Aorta (tissue), 5 donors: Measurements from ENCODE around the gene ATP1B4. TPM values are rescaled to one million over a fixed set of nuclear protein-coding genes. Genes with fewer than 3 reads are reported as not detected.

Source experiments
- ATAC-seq: fragments of 200-7000 bp; cut with Tn5 transposase; one replicate; pipeline ENCODE4 v1.9.1; 2022; ENCODE audit warnings: moderate library complexity; ENCODE audit not compliant: low FRiP score
- DNase-seq, 2 donors: peaks; one replicate each; pipeline ENCODE4 v3.0.0-alpha.2; 2020
- H3K27ac ChIP-seq, 2 donors: one replicate each; pipeline ENCODE4 v1.5.1; 2013; ENCODE audit warnings: low read length in 2 of 2, mild to moderate bottlenecking in 2 of 2, moderate library complexity in 2 of 2, control low read depth in 1 of 2, inconsistent platforms in 1 of 2, low read depth in 1 of 2
- H3K27me3 ChIP-seq, 2 donors: one replicate each; pipeline ENCODE4 v1.6.1; 2013; ENCODE audit warnings: control low read depth in 1 of 2, low read length in 1 of 2, mild to moderate bottlenecking in 1 of 2, moderate library complexity in 1 of 2; ENCODE audit not compliant: insufficient read depth in 2 of 2, control insufficient read depth in 1 of 2
- H3K36me3 ChIP-seq, 2 donors: one replicate each; pipeline ENCODE4 v1.6.1; 2013; ENCODE audit warnings: control low read depth in 1 of 2, low read length in 1 of 2, mild to moderate bottlenecking in 1 of 2; ENCODE audit not compliant: insufficient read depth in 2 of 2, control insufficient read depth in 1 of 2
- H3K4me1 ChIP-seq, 2 donors: one replicate each; pipeline ENCODE4 v1.6.1; 2013; ENCODE audit warnings: low read length in 2 of 2, control low read depth in 1 of 2, mild to moderate bottlenecking in 1 of 2, moderate library complexity in 1 of 2; ENCODE audit not compliant: insufficient read depth in 2 of 2, control insufficient read depth in 1 of 2
- H3K4me3 ChIP-seq, 2 donors: one replicate each; pipeline ENCODE4 v1.5.1; 2013; ENCODE audit warnings: low read length in 2 of 2, control low read depth in 1 of 2, mild to moderate bottlenecking in 1 of 2
- H3K9me3 ChIP-seq: one replicate; pipeline ENCODE4 v1.6.1; 2013; ENCODE audit warnings: mild to moderate bottlenecking, low read length; ENCODE audit not compliant: control insufficient read depth
- WGBS, 2 donors: extraction: QIAGEN DNeasy Blood & Tissue Kit; methylation state at CpG; one replicate each; pipeline ENCODE4 v1.1.7; 2013; 5-methylcytosine and 5-hydroxymethylcytosine counted together
- intact Hi-C, 2 donors: fragments of 100-400 bp; cut with DNase I; formaldehyde crosslinking; loops; one replicate each; pipeline versions ENCODE4 v1.14.2 to v1.15.0; 2022
- polyA plus RNA-seq, 2 donors: library from polyadenylated mRNA; stranded (reverse); fragments of 200-250 nt; gene quantifications; one replicate each; pipeline ENCODE4 v1.2.3, GENCODE V29; 2013
- total RNA-seq, 2 donors: library from RNA; stranded (reverse); fragmentation: NEBNext Ultra II Directional; extraction: Animal tissue kit (Norgen Biotek cat#: 25700); gene quantifications; one replicate each; pipeline ENCODE4 v1.2.1, GENCODE V29; 2021
- donor health status: healthy with polysubstance abuse.
- donor health status: Bipolar disorder and iron deficiency.
- donor health status: DM: no; HTN: no; CAD: no.
- donor health status: DM: no; HTN: no; CAD: no.
- donor health status: DM: yes; HTN: yes; CAD: no.

Gene ATP1B4
- total and polyA plus RNA-seq, 4 donors, result not detected

DNA sequence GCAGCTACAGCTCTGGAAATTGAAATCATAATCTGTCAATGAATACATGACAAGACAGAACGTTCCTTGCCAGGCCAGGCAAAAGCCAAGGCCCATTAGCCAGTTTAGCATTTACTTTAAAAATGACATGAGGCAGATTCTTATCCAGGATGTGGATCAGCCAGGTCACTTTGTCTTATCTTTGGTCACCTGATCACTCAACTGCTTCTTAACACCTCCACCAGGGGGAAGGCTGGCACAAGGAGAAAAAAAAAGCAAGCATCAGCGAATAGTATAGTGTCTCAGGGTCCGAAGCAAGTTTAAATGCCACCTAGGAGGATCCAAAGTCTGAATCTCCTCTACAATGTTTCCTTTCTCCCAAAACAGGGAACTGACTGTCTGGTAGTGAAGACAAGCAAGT, 18.8 kb downstream of the ATP1B4 start:
- no peak overlapping the region for H3K4me3 ChIP-seq
- no peak overlapping the region for H3K27ac ChIP-seq
- WGBS, 2 donors, result 38 to 39% methylated on average over 3 of the region's 3 CpGs
- DNase-seq (no peak), ATAC-seq (no peak)
- H3K36me3 ChIP-seq, result no peaks in the 10 kb centered on the region
- H3K4me1 ChIP-seq, result no peaks in the 10 kb centered on the region
- intact Hi-C loops, result no loop called here
- H3K9me3 ChIP-seq, result no peaks in the 10 kb centered on the region
- no peaks in the 10 kb centered on the region for H3K27me3 ChIP-seq

DNA sequence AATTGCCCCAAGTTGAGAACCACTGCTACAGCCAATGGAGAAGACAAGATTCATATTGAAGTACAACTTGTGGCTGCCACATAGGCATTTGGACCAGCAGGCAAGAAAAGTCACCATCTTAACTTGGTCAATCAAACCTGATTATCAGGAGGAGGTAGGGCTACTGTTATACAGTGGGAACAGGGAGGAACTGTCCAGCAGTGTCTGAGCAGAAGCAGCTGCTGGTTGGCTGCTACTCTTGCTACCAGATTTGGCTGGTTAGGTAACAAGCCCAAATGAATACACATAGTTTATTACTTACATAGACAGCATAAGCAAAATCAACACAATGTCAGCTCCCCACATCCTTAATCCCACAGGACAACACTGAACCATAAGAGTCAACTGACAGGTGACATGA, 39.4 kb downstream of the ATP1B4 start:
- H3K9me3 ChIP-seq, result no peaks in the 10 kb centered on the region
- no peak for ATAC-seq
- intact Hi-C loops, result no loop called here

DNA sequence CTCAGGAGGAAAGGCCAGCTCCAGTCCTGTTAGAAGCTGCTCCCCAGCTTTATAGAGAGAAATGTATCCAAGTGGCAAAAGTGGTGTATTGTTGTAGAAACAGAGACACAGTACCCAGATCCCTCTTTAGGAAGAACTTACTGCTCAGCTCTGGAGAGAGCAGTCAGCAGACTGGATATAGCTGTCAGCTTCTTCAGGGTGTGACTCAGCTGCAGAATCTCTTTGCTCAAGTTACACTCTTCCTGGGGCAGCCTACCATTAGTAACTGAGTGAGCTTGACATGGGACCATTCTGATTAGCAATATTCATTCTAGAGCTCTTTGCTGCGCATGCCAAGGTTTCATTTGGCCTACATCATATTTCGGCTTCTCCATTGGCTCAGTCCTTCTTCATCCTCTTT, 40.5 kb downstream of the ATP1B4 start:
- peaks cover 1% of the 10 kb centered on the region for H3K9me3 ChIP-seq
- ATAC-seq, result no peak
- H3K4me1 ChIP-seq, result no peaks in the 10 kb centered on the region
- H3K27ac ChIP-seq, result no peak overlapping the region
- DNase-seq, result no peak
- no peaks in the 10 kb centered on the region for H3K27me3 ChIP-seq
- 90 to 95% methylated on average over 2 of the region's 2 CpGs for WGBS, 2 donors
- no peak overlapping the region for H3K4me3 ChIP-seq
- H3K36me3 ChIP-seq, result no peaks in the 10 kb centered on the region
- intact Hi-C loops, result no loop called here

More for the DNA sequence above, 39.4 kb downstream of the ATP1B4 start:
- no peak overlapping the region for H3K4me3 ChIP-seq
- no peak for DNase-seq
- H3K27ac ChIP-seq, result no peak overlapping the region
- no peaks in the 10 kb centered on the region for H3K27me3 ChIP-seq
- no peaks in the 10 kb centered on the region for H3K36me3 ChIP-seq
- no peaks in the 10 kb centered on the region for H3K4me1 ChIP-seq

DNA sequence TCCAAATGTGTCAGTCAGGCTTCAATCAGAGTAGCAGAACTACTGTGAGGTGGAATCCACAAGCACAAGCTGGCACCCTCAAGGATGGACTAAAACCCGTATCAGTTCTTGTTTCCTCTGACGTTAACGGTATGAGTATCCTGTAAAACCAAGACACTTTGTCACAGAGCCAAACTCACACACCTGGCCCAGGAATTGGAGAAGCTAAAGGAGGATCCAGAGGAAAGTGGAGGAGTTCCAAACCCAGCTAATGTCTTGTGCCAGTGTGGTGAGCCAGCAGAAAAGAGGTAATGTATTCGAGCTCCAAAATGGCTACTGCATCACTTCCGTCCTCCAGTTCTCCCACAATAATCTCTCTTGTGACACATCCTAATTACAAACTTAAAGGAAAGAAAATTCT, 44.7 kb downstream of the ATP1B4 start:
- H3K27me3 ChIP-seq, result no peaks in the 10 kb centered on the region
- intact Hi-C loops, result no loop called here

DNA sequence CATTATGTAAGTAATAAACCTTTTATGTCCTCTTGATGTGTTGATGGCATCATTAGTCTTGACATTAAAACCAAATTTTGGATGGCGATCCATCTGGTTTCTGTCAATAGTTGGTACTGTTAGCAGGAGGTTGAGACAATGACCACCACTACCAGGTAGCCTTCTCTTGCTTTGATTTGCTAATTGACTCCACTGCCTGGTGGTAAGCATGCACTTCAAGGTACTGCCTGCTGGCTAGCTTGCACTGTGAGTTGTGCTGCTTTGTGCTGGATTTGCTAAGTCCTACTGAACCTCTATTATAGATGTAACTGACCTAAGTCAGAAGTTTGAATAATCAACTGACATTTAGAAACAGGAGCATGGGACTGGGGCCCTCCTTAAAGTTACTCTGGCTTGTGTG, 46.3 kb downstream of the ATP1B4 start:
- 55 to 71% methylated on average over 1 of the region's 1 CpG for WGBS, 2 donors
- intact Hi-C loops, result no loop called here

More for the DNA sequence above, 44.7 kb downstream of the ATP1B4 start:
- H3K9me3 ChIP-seq, result peaks cover 1% of the 10 kb centered on the region
- 87 to 90% methylated on average over 5 of the region's 5 CpGs for WGBS, 2 donors
- H3K4me3 ChIP-seq, result no peak overlapping the region
- H3K4me1 ChIP-seq, result no peaks in the 10 kb centered on the region
- no peaks in the 10 kb centered on the region for H3K36me3 ChIP-seq
- DNase-seq (no peak), ATAC-seq (no peak)
- no peak overlapping the region for H3K27ac ChIP-seq

DNA sequence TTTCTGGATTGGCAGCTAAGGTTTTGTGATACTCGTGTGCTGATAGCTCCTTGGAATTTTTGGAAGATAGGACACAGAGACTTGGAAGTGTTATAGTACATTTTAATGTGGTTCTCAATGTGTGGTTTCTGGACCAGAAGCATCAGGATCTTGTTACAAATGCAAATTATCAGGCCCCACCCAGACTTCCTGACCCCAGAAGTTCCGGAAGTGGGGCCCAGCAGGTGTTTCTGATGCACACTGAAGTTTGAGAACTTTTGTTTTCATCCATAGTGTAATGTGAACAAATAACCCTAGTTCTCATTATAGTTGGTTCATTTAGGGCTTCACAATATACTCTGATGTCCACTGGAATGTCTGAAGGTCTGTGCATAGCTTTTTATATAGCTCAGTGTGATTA, 57.6 kb downstream of the ATP1B4 start:
- H3K27ac ChIP-seq, result no peak overlapping the region
- intact Hi-C loops, result no loop called here
- no peaks in the 10 kb centered on the region for H3K27me3 ChIP-seq
- DNase-seq (no peak), ATAC-seq (no peak)
- no peaks in the 10 kb centered on the region for H3K36me3 ChIP-seq
- WGBS, 2 donors, result 48 to 55% methylated on average over 2 of the region's 2 CpGs
- no peaks in the 10 kb centered on the region for H3K9me3 ChIP-seq
- no peaks in the 10 kb centered on the region for H3K4me1 ChIP-seq
- no peak overlapping the region for H3K4me3 ChIP-seq

More for the DNA sequence above, 46.3 kb downstream of the ATP1B4 start:
- no peak overlapping the region for H3K4me3 ChIP-seq
- H3K27me3 ChIP-seq, result no peaks in the 10 kb centered on the region
- no peak for DNase-seq
- ATAC-seq, result no peak
- H3K36me3 ChIP-seq, result no peaks in the 10 kb centered on the region
- no peaks in the 10 kb centered on the region for H3K4me1 ChIP-seq
- H3K9me3 ChIP-seq, result peaks cover 1% of the 10 kb centered on the region
- H3K27ac ChIP-seq, result no peak overlapping the region

DNA sequence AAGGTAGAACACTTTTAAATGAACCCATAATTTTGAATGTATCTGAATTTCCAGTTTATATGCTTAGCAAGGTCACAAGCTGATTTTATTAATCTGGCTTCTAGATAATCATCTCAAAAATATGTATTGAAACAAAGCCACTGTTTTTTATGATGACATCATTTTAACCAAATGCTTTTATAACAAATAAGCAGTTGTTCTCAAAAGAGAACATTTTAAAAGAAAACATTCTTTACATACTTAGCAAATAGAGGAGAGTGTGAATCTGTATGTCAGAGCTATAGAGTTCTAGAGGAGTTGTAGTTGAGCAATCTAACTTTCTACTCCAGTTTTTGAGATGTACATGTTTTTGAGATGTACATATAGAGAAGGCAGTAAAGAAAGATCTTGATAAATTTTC, 64.7 kb downstream of the ATP1B4 start:
- intact Hi-C loops, result no loop called here
- Histone ChIP-seq H3K27me3 (no peaks in the 10 kb centered on the region), H3K36me3 (no peaks in the 10 kb centered on the region), H3K9me3 (no peaks in the 10 kb centered on the region), H3K27ac (no peak overlapping the region), H3K4me1 (no peaks in the 10 kb centered on the region), H3K4me3 (no peak overlapping the region)
- DNase-seq (no peak), ATAC-seq (no peak)

DNA sequence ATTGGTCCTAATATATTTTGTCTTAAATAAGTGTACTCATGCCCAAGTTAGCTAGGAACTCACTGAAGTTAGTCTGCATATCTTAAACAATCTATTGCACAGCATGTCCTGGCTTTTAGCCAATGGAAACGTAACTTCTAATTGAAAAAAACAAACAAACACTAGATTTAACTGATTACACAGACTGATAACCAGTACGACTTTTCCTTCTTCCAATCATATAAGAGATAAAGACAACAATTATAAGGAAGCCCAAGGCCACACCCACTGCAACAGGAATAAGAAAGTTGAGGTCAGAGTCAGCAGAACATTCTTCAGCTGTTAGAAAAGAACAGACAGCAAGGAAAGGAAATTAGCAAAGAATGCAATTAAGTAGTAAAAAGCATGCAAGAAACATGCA, 66.4 kb downstream of the ATP1B4 start:
- no peak overlapping the region for H3K4me3 ChIP-seq
- ATAC-seq, result no peak
- 4 to 10% methylated on average over 2 of the region's 2 CpGs for whole genome bisulfite sequencing, 2 donors
- intact Hi-C loops, result no loop called here
- H3K9me3 ChIP-seq, result no peaks in the 10 kb centered on the region
- DNase-seq, result no peak
- H3K27ac ChIP-seq, result no peak overlapping the region
- no peaks in the 10 kb centered on the region for H3K36me3 ChIP-seq
- no peaks in the 10 kb centered on the region for H3K4me1 ChIP-seq
- no peaks in the 10 kb centered on the region for H3K27me3 ChIP-seq

DNA sequence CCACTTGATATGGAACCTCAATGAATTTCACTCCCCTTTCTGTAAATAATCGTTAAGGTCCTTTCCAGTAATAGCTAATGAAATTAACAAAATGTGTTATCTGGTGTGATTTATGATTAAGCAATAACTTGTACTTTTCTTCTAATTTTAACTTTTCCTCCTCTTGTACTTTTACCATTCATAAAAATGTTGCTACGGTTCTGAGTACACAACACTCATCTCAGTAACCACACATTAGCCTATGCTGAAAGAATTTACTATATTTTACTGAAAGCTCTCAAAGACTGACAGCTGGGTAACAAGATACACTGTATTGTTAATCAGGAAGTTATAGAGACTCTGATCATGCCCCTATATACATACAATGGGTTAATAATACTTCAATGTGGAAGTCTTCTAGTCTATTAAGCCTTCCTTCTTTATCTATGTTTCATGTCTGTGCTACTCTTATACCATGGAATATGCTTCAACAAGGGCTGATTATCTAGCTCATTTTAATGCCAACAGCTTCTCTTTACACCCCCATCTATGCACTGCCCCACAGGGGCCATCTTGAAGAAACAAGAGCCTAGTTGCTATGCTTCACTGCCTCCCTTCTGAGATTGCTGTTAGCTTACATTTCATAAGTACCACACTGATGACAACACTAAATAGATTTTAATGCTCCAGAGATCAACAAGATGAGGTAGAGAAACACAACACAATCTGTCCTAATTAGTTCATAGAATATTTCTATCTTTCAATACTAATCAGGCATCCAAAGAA, 68.1 kb downstream of the ATP1B4 start:
- Histone ChIP-seq H3K9me3 (no peaks in the 10 kb centered on the region), H3K27me3 (no peaks in the 10 kb centered on the region), H3K4me1 (no peaks in the 10 kb centered on the region), H3K4me3 (no peak overlapping the region), H3K27ac (no peak overlapping the region), H3K36me3 (no peaks in the 10 kb centered on the region)
- intact Hi-C loops, result no loop called here
- DNase-seq (no peak), ATAC-seq (no peak)
- 77 to 83% methylated on average over 2 of the region's 2 CpGs for WGBS, 2 donors
